ENCODE results near the gene TPST2.

The TPST2 gene

GRCh38 chr22:26486394-26486793 lies 103.5 kb downstream of the TPST2 start:
- Mint-ChIP-seq H3K4me3 (no peak overlapping the region), H3K27me3 (ENCODE audit: low read depth) (no peaks in the 10 kb centered on the region), H3K27ac (no peak overlapping the region), H3K4me1 (ENCODE audit: low read depth) (peaks cover 34% of the 10 kb centered on the region), H3K9me3 (no peaks in the 10 kb centered on the region), H3K36me3 (ENCODE audit: low read depth) (peaks cover 14% of the 10 kb centered on the region)
- no peak for DNase-seq (ENCODE audit: low spot score)

- Mint-ChIP-seq H3K4me1 (ENCODE audit: low read depth) (peaks cover 39% of the 10 kb centered on the region), H3K4me3 (peak overlapping the region; percentile 54), H3K27ac (peak overlapping the region; percentile 55), H3K9me3 (no peaks in the 10 kb centered on the region), H3K36me3 (ENCODE audit: low read depth) (peaks cover 14% of the 10 kb centered on the region), H3K27me3 (ENCODE audit: low read depth) (no peaks in the 10 kb centered on the region)
- DNase-seq (ENCODE audit: low spot score): no peak
These were observed 104.0 kb downstream of the TPST2 start for GRCh38 chr22:26485806-26486390.

GRCh38 chr22:26485013-26485412 lies 104.9 kb downstream of the TPST2 start:
- H3K27ac Mint-ChIP-seq: peak overlapping the region; percentile 55
- DNase-seq (ENCODE audit: low spot score): no peak
- peak overlapping the region; percentile 54 for H3K4me3 Mint-ChIP-seq
- H3K9me3 Mint-ChIP-seq: no peaks in the 10 kb centered on the region
- H3K36me3 Mint-ChIP-seq (ENCODE audit: low read depth): peaks cover 12% of the 10 kb centered on the region
- peaks cover 45% of the 10 kb centered on the region for H3K4me1 Mint-ChIP-seq (ENCODE audit: low read depth)
- no peaks in the 10 kb centered on the region for H3K27me3 Mint-ChIP-seq (ENCODE audit: low read depth)

GRCh38 chr22:26484360-26484706 lies 105.6 kb downstream of the TPST2 start:
- H3K27ac Mint-ChIP-seq: peak overlapping the region; percentile 93
- H3K4me1 Mint-ChIP-seq (ENCODE audit: low read depth): peaks cover 52% of the 10 kb centered on the region
- no peak for DNase-seq (ENCODE audit: low spot score)

GRCh38 chr22:26483439-26484359 lies 106.2 kb downstream of the TPST2 start, which contains the start of the genes HPS4 and SRRD:
Gene HPS4 (minus strand): TSS chr22:26483783. CDS start chr22:26481762, 2,021 bp downstream.
Gene SRRD (plus strand): TSS chr22:26483877. CDS start chr22:26483891, 14 bp downstream.
- Mint-ChIP-seq H3K4me3 (peak within 1 kb of the TSS; percentile 92), H3K4me1 (ENCODE audit: low read depth) (peaks cover 59% of the 10 kb centered on the region), H3K9me3 (no peaks in the 10 kb centered on the region), H3K27ac (peak within 1 kb of the TSS; percentile 93), H3K36me3 (ENCODE audit: low read depth) (peaks cover 11% of the 10 kb centered on the region), H3K27me3 (ENCODE audit: low read depth) (no peaks in the 10 kb centered on the region)
- peak; percentile 93 for DNase-seq (ENCODE audit: low spot score)

More at GRCh38 chr22:26484360-26484706, 105.6 kb downstream of the TPST2 start:
- no peaks in the 10 kb centered on the region for H3K27me3 Mint-ChIP-seq (ENCODE audit: low read depth)
- H3K9me3 Mint-ChIP-seq: no peaks in the 10 kb centered on the region
- peaks cover 14% of the 10 kb centered on the region for H3K36me3 Mint-ChIP-seq (ENCODE audit: low read depth)
- peak overlapping the region; percentile 92 for H3K4me3 Mint-ChIP-seq

- Mint-ChIP-seq H3K27ac (peak overlapping the region; percentile 93), H3K27me3 (ENCODE audit: low read depth) (no peaks in the 10 kb centered on the region), H3K9me3 (no peaks in the 10 kb centered on the region), H3K36me3 (ENCODE audit: low read depth) (peaks cover 11% of the 10 kb centered on the region), H3K4me3 (peak overlapping the region; percentile 92), H3K4me1 (ENCODE audit: low read depth) (peaks cover 59% of the 10 kb centered on the region)
- DNase-seq (ENCODE audit: low spot score): no peak
These were observed 106.9 kb downstream of the TPST2 start for GRCh38 chr22:26483043-26483438.

- DNase-seq (ENCODE audit: low spot score): no peak
These were observed 107.8 kb downstream of the TPST2 start for GRCh38 chr22:26482161-26482560.

GRCh38 chr22:26481694-26482093 lies 108.2 kb downstream of the TPST2 start:
- no peaks in the 10 kb centered on the region for H3K27me3 Mint-ChIP-seq (ENCODE audit: low read depth)
- peaks cover 72% of the 10 kb centered on the region for H3K4me1 Mint-ChIP-seq (ENCODE audit: low read depth)
- DNase-seq (ENCODE audit: low spot score): no peak
- H3K27ac Mint-ChIP-seq: peak overlapping the region; percentile 93
- peaks cover 23% of the 10 kb centered on the region for H3K36me3 Mint-ChIP-seq (ENCODE audit: low read depth)
- peak overlapping the region; percentile 92 for H3K4me3 Mint-ChIP-seq
- H3K9me3 Mint-ChIP-seq: no peaks in the 10 kb centered on the region

More at GRCh38 chr22:26482161-26482560, 107.8 kb downstream of the TPST2 start:
- Mint-ChIP-seq H3K27ac (peak overlapping the region; percentile 93), H3K27me3 (ENCODE audit: low read depth) (no peaks in the 10 kb centered on the region), H3K36me3 (ENCODE audit: low read depth) (peaks cover 20% of the 10 kb centered on the region), H3K9me3 (no peaks in the 10 kb centered on the region), H3K4me3 (peak overlapping the region; percentile 92), H3K4me1 (ENCODE audit: low read depth) (peaks cover 67% of the 10 kb centered on the region)

GRCh38 chr22:26481112-26481693 lies 108.7 kb downstream of the TPST2 start:
- H3K4me1 Mint-ChIP-seq (ENCODE audit: low read depth): peaks cover 73% of the 10 kb centered on the region
- no peaks in the 10 kb centered on the region for H3K27me3 Mint-ChIP-seq (ENCODE audit: low read depth)
- peak overlapping the region; percentile 93 for H3K27ac Mint-ChIP-seq
- H3K36me3 Mint-ChIP-seq (ENCODE audit: low read depth): peaks cover 26% of the 10 kb centered on the region
- H3K4me3 Mint-ChIP-seq: peak overlapping the region; percentile 84
- no peak for DNase-seq (ENCODE audit: low spot score)
- H3K9me3 Mint-ChIP-seq: no peaks in the 10 kb centered on the region

- H3K9me3 Mint-ChIP-seq: no peaks in the 10 kb centered on the region
- H3K27ac Mint-ChIP-seq: peak overlapping the region; percentile 74
- no peaks in the 10 kb centered on the region for H3K27me3 Mint-ChIP-seq (ENCODE audit: low read depth)
- peaks cover 26% of the 10 kb centered on the region for H3K36me3 Mint-ChIP-seq (ENCODE audit: low read depth)
- H3K4me1 Mint-ChIP-seq (ENCODE audit: low read depth): peaks cover 67% of the 10 kb centered on the region
- no peak for DNase-seq (ENCODE audit: low spot score)
- H3K4me3 Mint-ChIP-seq: peak overlapping the region; percentile 84
These were observed 109.4 kb downstream of the TPST2 start for GRCh38 chr22:26480611-26480932.

GRCh38 chr22:26479792-26480610 lies 109.9 kb downstream of the TPST2 start:
- H3K36me3 Mint-ChIP-seq (ENCODE audit: low read depth): peaks cover 27% of the 10 kb centered on the region

GRCh38 chr22:26479043-26479791 lies 110.7 kb downstream of the TPST2 start:
- Mint-ChIP-seq H3K4me3 (peak overlapping the region; percentile 84), H3K27me3 (ENCODE audit: low read depth) (no peaks in the 10 kb centered on the region), H3K9me3 (no peaks in the 10 kb centered on the region), H3K4me1 (ENCODE audit: low read depth) (peaks cover 64% of the 10 kb centered on the region), H3K36me3 (ENCODE audit: low read depth) (peaks cover 34% of the 10 kb centered on the region), H3K27ac (peak overlapping the region; percentile 94)
- DNase-seq (ENCODE audit: low spot score): no peak

More at GRCh38 chr22:26479792-26480610, 109.9 kb downstream of the TPST2 start:
- H3K9me3 Mint-ChIP-seq: no peaks in the 10 kb centered on the region
- H3K27ac Mint-ChIP-seq: peak overlapping the region; percentile 94
- no peak for DNase-seq (ENCODE audit: low spot score)
- H3K4me3 Mint-ChIP-seq: peak overlapping the region; percentile 84
- peaks cover 62% of the 10 kb centered on the region for H3K4me1 Mint-ChIP-seq (ENCODE audit: low read depth)
- no peaks in the 10 kb centered on the region for H3K27me3 Mint-ChIP-seq (ENCODE audit: low read depth)

- Mint-ChIP-seq H3K9me3 (no peaks in the 10 kb centered on the region), H3K27me3 (ENCODE audit: low read depth) (no peaks in the 10 kb centered on the region), H3K27ac (peak overlapping the region; percentile 62), H3K36me3 (ENCODE audit: low read depth) (peaks cover 37% of the 10 kb centered on the region), H3K4me1 (ENCODE audit: low read depth) (peaks cover 54% of the 10 kb centered on the region), H3K4me3 (peak overlapping the region; percentile 53)
- no peak for DNase-seq (ENCODE audit: low spot score)
These were observed 112.6 kb downstream of the TPST2 start for GRCh38 chr22:26477341-26477731.

Data from T-helper 2 cell treated with Interferon-gamma antibody and Interleukin-4, amounts not matched to agents 5 μg/mL and 100 μg/mL, for 36 hours (primary cell).